Esophagus squamous epithelium (tissue), 5 donors: ENCODE results near the gene GUK1. TPM values are rescaled to one million over a fixed set of nuclear protein-coding genes. Genes with fewer than 3 reads are reported as not detected.

ENCODE experiments used
- DNase-seq: peaks from one replicate; lab custom pipeline; 2025; lab: John Stamatoyannopoulos, UW
- H3K27ac ChIP-seq, 4 donors: fragments of 200-600 bp; sonication (generic); one replicate each; pipeline ENCODE4 v1.5.1; 2016 to 2019; ENCODE audit warnings: mild to moderate bottlenecking in 1 of 4
- H3K27me3 ChIP-seq, 4 donors: fragments of 200-600 bp; sonication (generic); 1 replicate in 3 of 4; 2 replicates in 1 of 4; pipeline versions ENCODE4 v1.5.1 to v1.6.0; 2017 to 2021; ENCODE audit warnings: antibody characterized with exemption in 1 of 4
- H3K36me3 ChIP-seq, 3 donors: fragments of 200-600 bp; sonication (generic); one replicate each; pipeline ENCODE4 v1.5.1; 2016 to 2019
- H3K4me1 ChIP-seq, 3 donors: fragments of 200-600 bp; sonication (generic); one replicate each; pipeline ENCODE4 v1.5.1; 2017 to 2019
- H3K4me3 ChIP-seq, 4 donors: fragments of 200-600 bp; sonication (generic); 1 replicate in 3 of 4; 2 replicates in 1 of 4; pipeline ENCODE4 v1.5.1; 2016 to 2019; ENCODE audit warnings: mild to moderate bottlenecking in 2 of 4, moderate library complexity in 1 of 4
- H3K9me3 ChIP-seq, 3 donors: fragments of 200-600 bp; sonication (generic); one replicate each; pipeline ENCODE4 v1.5.1; 2016 to 2019
- POLR2A ChIP-seq, 4 donors: fragments of 450-650 bp; IDR thresholded peaks; one replicate each; pipeline ENCODE4 v1.6.1; 2017; ENCODE audit warnings: antibody characterized with exemption in 4 of 4, mild to moderate bottlenecking in 4 of 4, moderate library complexity in 3 of 4
- WGBS, 2 donors: methylation state at CpG; one replicate each; pipeline ENCODE4 v1.1.5; 2018; 5-methylcytosine and 5-hydroxymethylcytosine counted together
- intact Hi-C: fragments of 100-400 bp; cut with DNase I; formaldehyde crosslinking; loops from one replicate; pipeline ENCODE4 v1.15.0; 2022
- total RNA-seq, 4 donors: library from RNA; depleted of rRNA; stranded (reverse); fragments of >200 nt; gene quantifications; one replicate each; pipeline ENCODE4 v1.1.0, GENCODE V29; 2016
- TF ChIP-seq, protein P1 (sequence below), 6 experiments: fragments of 450-650 bp in 4 of 6; fragments of 200-600 bp in 2 of 6; sonication (generic) in 2 of 6; IDR thresholded peaks; one replicate each; pipeline ENCODE4 v1.5.1; 2016 to 2019; ENCODE audit warnings: antibody characterized with exemption in 6 of 6, mild to moderate bottlenecking in 4 of 6, moderate library complexity in 4 of 6
- donor health status: DM: yes; HTN: yes; CAD: no.

GUK1 gene, protein sequence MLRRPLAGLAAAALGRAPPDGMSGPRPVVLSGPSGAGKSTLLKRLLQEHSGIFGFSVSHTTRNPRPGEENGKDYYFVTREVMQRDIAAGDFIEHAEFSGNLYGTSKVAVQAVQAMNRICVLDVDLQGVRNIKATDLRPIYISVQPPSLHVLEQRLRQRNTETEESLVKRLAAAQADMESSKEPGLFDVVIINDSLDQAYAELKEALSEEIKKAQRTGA
- total RNA-seq: 100 to 1,000 TPM; 279 to 320 (median 302) TPM

DNA sequence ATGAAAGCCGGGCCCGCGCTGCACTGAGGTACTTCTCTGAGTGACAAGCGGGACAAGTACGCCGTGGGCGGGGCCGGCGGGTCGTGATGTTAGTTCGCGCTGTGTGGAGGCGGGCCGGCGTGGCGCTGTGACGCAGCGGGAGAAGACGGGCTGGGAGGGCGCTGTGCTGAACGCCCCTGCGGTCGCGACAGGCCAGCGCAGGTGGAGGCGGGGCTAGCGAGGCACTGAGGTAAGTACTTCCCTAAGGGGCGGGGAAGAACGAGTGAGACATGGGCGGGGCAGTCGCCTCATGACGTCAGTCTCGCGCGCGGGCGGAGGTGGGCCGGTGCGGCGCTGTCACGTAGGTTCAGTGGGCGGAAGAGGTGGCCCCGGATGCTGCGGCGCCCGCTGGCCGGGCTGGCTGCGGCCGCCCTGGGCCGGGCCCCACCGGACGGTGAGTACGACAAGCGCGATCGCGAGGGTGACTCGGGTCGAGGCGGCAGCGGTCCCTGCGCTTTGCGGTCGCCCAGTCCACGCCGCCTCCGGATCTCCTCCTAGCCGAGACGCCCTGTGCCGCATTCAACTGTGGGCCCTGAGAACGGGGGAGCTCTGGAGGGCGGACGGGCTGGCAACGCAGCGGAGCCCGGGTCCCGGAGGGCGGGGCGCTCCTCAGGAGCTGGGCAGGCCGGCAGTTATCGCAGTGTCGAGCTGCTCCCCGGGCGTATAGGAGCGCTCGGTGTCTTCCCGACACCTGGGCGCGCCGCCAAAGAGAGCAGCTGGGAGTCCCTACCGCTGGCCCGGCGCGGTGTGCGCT lies at the start of gene GUK1:
Gene GUK1, plus strand, starts transcription at position 349 of the 793 bp plus-strand sequence. Its CDS starts 24 bp downstream, at position 373.
- 0% methylated on average over 9 of the region's 95 CpGs; no CpG with 5 or more reads in 1 of the 2 donors for WGBS, 2 donors
- Histone ChIP-seq H3K27ac (peak within 1 kb of the TSS; percentile 98 to 100 (median 99)), H3K27me3 (no peaks in the 10 kb centered on the region), H3K4me1 (peaks cover 39 to 52% (median 39%) of the 10 kb centered on the region in 3 donors), H3K36me3 (peaks cover 0 to 1% (median 0%) of the 10 kb centered on the region in 3 donors), H3K9me3 (no peaks in the 10 kb centered on the region), H3K4me3 (peak within 1 kb of the TSS; percentile 91 to 98 (median 94))
- peak; percentile 100 for DNase-seq
- TF ChIP-seq, protein P1, sequence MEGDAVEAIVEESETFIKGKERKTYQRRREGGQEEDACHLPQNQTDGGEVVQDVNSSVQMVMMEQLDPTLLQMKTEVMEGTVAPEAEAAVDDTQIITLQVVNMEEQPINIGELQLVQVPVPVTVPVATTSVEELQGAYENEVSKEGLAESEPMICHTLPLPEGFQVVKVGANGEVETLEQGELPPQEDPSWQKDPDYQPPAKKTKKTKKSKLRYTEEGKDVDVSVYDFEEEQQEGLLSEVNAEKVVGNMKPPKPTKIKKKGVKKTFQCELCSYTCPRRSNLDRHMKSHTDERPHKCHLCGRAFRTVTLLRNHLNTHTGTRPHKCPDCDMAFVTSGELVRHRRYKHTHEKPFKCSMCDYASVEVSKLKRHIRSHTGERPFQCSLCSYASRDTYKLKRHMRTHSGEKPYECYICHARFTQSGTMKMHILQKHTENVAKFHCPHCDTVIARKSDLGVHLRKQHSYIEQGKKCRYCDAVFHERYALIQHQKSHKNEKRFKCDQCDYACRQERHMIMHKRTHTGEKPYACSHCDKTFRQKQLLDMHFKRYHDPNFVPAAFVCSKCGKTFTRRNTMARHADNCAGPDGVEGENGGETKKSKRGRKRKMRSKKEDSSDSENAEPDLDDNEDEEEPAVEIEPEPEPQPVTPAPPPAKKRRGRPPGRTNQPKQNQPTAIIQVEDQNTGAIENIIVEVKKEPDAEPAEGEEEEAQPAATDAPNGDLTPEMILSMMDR (IDR thresholded peaks at IDR 0.05): peak in 5 of 6 experiments; percentile 8 to 55 (median 44)
- peak in 3 of 4 donors; percentile 98 to 99 (median 99) for TF ChIP-seq POLR2A (IDR thresholded peaks at IDR 0.05)
- intact Hi-C loops: no loop called here

DNA sequence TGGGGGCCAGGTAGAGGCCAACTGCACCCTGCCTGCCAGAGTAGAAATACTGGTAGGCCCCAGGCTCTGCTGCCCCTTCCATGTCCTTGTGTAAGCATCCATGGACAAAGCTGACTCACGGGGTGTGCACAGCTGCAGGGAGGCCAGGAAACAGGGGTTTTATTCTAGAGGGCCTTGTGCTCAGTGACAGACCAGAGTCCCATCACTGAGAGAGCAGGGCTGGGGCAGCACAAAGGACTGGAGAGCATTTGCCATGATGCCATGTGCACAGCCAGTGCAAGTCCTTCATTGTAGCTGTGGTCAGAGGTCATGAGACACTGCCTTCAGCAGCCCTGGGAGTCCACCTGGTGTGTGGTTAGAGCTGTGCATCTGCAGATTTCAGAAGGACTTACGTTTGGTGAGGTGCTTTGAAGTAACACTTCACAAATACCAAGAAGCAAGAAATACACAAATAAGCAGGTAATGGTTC lies 49.4 kb upstream of the GUK1 start:
- Histone ChIP-seq H3K9me3 (peaks cover 0 to 12% (median 10%) of the 10 kb centered on the region in 3 donors), H3K27ac (peak overlapping the region in 2 of 4 donors; percentile 100), H3K36me3 (peaks cover 3 to 24% (median 5%) of the 10 kb centered on the region in 3 donors), H3K4me1 (peaks cover 76 to 91% (median 79%) of the 10 kb centered on the region in 3 donors), H3K4me3 (no peak overlapping the region), H3K27me3 (no peaks in the 10 kb centered on the region)
- DNase-seq: no peak
- 15 to 33% methylated on average over 1 to 2 of the region's 2 CpGs for WGBS, 2 donors
- intact Hi-C loops: no loop called here
- TF ChIP-seq, protein P1 (IDR thresholded peaks at IDR 0.05): no peak
- no peak for TF ChIP-seq POLR2A (IDR thresholded peaks at IDR 0.05)

DNA sequence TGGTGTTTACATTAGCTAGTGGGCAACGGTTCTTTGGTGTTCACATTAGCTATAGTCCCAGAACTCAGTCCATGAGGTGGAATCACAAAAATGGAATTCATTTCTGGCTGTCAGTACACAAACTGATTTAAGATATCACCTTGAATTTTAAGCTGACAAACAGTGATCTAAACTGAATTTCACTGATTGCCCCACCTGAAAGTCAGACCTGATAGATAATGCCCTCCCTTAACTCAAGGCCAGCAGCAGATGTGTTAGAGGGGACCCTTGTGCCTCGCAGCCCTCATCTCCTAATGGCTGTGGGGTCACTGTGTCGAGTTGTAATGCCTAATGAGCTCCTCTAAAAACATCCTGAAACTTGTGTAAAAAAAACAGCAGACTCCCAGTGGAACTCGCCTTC lies 49.0 kb upstream of the GUK1 start:
- no peak for DNase-seq
- peaks cover 0 to 12% (median 10%) of the 10 kb centered on the region in 3 donors for H3K9me3 ChIP-seq
- intact Hi-C loops: no loop called here
- H3K27ac ChIP-seq: peak overlapping the region in 2 of 4 donors; percentile 100
- H3K4me3 ChIP-seq: no peak overlapping the region
- peaks cover 72 to 91% (median 75%) of the 10 kb centered on the region in 3 donors for H3K4me1 ChIP-seq
- WGBS, 2 donors: 64 to 66% methylated on average over 4 of the region's 4 CpGs
- H3K36me3 ChIP-seq: peaks cover 3 to 29% (median 5%) of the 10 kb centered on the region in 3 donors
- H3K27me3 ChIP-seq: no peaks in the 10 kb centered on the region
- TF ChIP-seq, protein P1 (IDR thresholded peaks at IDR 0.05): no peak
- TF ChIP-seq POLR2A (IDR thresholded peaks at IDR 0.05): no peak

DNA sequence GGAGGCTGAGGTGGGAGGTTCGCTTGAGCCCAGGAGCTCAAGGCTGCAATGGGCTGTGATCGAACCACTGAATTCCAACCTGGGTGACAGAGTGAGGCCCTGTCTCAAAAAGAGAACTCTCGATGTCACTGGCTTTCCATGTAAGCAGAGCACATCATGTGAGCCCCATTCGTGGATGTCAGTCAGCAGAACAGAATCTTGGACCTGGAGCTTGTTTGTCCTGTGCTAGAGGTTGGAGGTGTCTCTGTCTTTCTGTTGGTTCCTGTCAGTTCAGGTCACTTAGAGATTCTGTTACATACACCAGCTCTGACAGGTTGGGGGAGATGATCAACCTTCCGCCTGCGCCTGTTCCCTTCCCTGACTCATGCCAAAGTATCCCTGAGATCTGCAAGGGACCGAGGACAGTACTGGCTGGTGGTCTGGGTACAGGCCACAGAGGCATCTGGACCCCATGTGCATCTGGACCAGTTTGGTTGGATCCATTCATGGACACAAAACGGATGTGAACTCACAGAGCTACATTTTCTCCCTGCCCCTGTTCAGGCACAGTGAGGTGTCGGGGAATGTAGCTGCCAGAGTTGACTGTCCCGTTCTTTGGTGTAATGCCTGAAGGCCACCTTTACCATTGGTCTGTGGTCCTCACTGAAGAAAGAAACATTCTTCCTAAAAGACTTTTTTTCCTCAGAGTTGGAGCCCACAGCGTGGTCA lies 47.6 kb upstream of the GUK1 start:
- no peak overlapping the region for H3K4me3 ChIP-seq
- H3K36me3 ChIP-seq: peaks cover 10 to 43% (median 12%) of the 10 kb centered on the region in 3 donors
- WGBS, 2 donors: 65 to 74% methylated on average over 6 to 7 of the region's 11 CpGs
- intact Hi-C loops: no loop called here
- DNase-seq: no peak
- H3K27ac ChIP-seq: peak overlapping the region; percentile 32 to 100 (median 57)
- H3K4me1 ChIP-seq: peaks cover 58 to 86% (median 63%) of the 10 kb centered on the region in 3 donors
- H3K9me3 ChIP-seq: peaks cover 0 to 12% (median 10%) of the 10 kb centered on the region in 3 donors
- TF ChIP-seq, protein P1 (IDR thresholded peaks at IDR 0.05): no peak
- TF ChIP-seq POLR2A (IDR thresholded peaks at IDR 0.05): no peak
- H3K27me3 ChIP-seq: no peaks in the 10 kb centered on the region
